Head of caudate nucleus (tissue), 42 donors: ENCODE results near the gene DOK6.
A peak's percentile ranks its signal among the peaks of the same experiment; 100 is the strongest.

Experiments used
- DNase-seq, 42 donors: peaks; one replicate each; pipeline versions ENCODE4 v3.0.0 to v3.0.0-alpha.2; 2020 to 2021; ENCODE audit warnings: mixed read lengths in 7 of 42
- intact Hi-C: fragments of 100-400 bp; cut with DNase I; formaldehyde crosslinking; loops from one replicate; pipeline ENCODE4 v1.15.0; 2022

DOK6 gene

GRCh38 chr18:69523582-69523981 is 122.9 kb downstream of the DOK6 start:
- intact Hi-C loops, result no loop called here

GRCh38 chr18:69528435-69528834 is 127.7 kb downstream of the DOK6 start:
- DNase-seq, result no peak
- intact Hi-C loops, result no loop called here

More at GRCh38 chr18:69523582-69523981, 122.9 kb downstream of the DOK6 start:
- DNase-seq, result no peak

GRCh38 chr18:69529151-69529550 is 128.5 kb downstream of the DOK6 start:
- no peak for DNase-seq
- intact Hi-C loops, result no loop called here

- no peak for DNase-seq
- intact Hi-C loops, result no loop called here
Measured at GRCh38 chr18:69531973-69532372, 131.3 kb downstream of the DOK6 start.

GRCh38 chr18:69537183-69537582 is 136.5 kb downstream of the DOK6 start:
- intact Hi-C loops, result no loop called here
- no peak for DNase-seq

- DNase-seq, result no peak
- intact Hi-C loops, result no loop called here
Measured at GRCh38 chr18:69538849-69539248, 138.2 kb downstream of the DOK6 start.

- DNase-seq, result no peak
- intact Hi-C loops, result no loop called here
Measured at GRCh38 chr18:69539404-69539803, 138.7 kb downstream of the DOK6 start.

GRCh38 chr18:69556228-69556627 is 155.5 kb downstream of the DOK6 start:
- intact Hi-C loops, result no loop called here
- DNase-seq, result no peak

GRCh38 chr18:69557282-69557681 is 156.6 kb downstream of the DOK6 start:
- intact Hi-C loops, result no loop called here
- peak in 1 of 42 donors; percentile 7 for DNase-seq

GRCh38 chr18:69558052-69558451 is 157.4 kb downstream of the DOK6 start:
- DNase-seq, result peak in 3 of 42 donors; percentile 6 to 9 (median 8)
- intact Hi-C loops, result no loop called here

- DNase-seq, result no peak
- intact Hi-C loops, result no loop called here
Measured at GRCh38 chr18:69559604-69560003, 158.9 kb downstream of the DOK6 start.

- intact Hi-C loops, result no loop called here
- no peak for DNase-seq
Measured at GRCh38 chr18:69564602-69565001, 163.9 kb downstream of the DOK6 start.

- intact Hi-C loops, result no loop called here
- DNase-seq, result no peak
Measured at GRCh38 chr18:69567813-69568488, 167.3 kb downstream of the DOK6 start.

GRCh38 chr18:69569133-69569532 is 168.4 kb downstream of the DOK6 start:
- intact Hi-C loops, result no loop called here
- no peak for DNase-seq

- DNase-seq, result no peak
- intact Hi-C loops, result no loop called here
Measured at GRCh38 chr18:69574401-69574800, 173.7 kb downstream of the DOK6 start.

- intact Hi-C loops, result no loop called here
- peak in 3 of 42 donors; percentile 8 to 15 (median 15) for DNase-seq
Measured at GRCh38 chr18:69580107-69580506, 179.4 kb downstream of the DOK6 start.

GRCh38 chr18:69584429-69584828 is 183.7 kb downstream of the DOK6 start:
- no peak for DNase-seq
- intact Hi-C loops, result no loop called here

- intact Hi-C loops, result no loop called here
- no peak for DNase-seq
Measured at GRCh38 chr18:69585696-69586095, 185.0 kb downstream of the DOK6 start.

GRCh38 chr18:69586537-69586936 is 185.8 kb downstream of the DOK6 start:
- DNase-seq, result no peak
- intact Hi-C loops, result no loop called here

- intact Hi-C loops, result no loop called here
- DNase-seq, result no peak
Measured at GRCh38 chr18:69588301-69588700, 187.6 kb downstream of the DOK6 start.

GRCh38 chr18:69590150-69590549 is 189.5 kb downstream of the DOK6 start:
- no peak for DNase-seq
- intact Hi-C loops, result no loop called here

GRCh38 chr18:69596345-69596744 is 195.7 kb downstream of the DOK6 start:
- intact Hi-C loops, result no loop called here
- DNase-seq, result no peak
